ENCODE measurements around the gene NANP. TPM values are rescaled to one million over a fixed set of nuclear protein-coding genes. Genes with fewer than 3 reads are reported as not detected.

NANP gene
- total RNA-seq, 1 experiment from 2014 or later = 7.1 TPM

GRCh38 chr20:25672659-25673235 lies 48.9 kb upstream of the NANP start:
- TF ChIP-seq, protein P1, sequence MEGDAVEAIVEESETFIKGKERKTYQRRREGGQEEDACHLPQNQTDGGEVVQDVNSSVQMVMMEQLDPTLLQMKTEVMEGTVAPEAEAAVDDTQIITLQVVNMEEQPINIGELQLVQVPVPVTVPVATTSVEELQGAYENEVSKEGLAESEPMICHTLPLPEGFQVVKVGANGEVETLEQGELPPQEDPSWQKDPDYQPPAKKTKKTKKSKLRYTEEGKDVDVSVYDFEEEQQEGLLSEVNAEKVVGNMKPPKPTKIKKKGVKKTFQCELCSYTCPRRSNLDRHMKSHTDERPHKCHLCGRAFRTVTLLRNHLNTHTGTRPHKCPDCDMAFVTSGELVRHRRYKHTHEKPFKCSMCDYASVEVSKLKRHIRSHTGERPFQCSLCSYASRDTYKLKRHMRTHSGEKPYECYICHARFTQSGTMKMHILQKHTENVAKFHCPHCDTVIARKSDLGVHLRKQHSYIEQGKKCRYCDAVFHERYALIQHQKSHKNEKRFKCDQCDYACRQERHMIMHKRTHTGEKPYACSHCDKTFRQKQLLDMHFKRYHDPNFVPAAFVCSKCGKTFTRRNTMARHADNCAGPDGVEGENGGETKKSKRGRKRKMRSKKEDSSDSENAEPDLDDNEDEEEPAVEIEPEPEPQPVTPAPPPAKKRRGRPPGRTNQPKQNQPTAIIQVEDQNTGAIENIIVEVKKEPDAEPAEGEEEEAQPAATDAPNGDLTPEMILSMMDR (conservative IDR thresholded peaks at IDR 0.05) = no peak
- Mint-ChIP-seq H3K9me3 (no peaks in the 10 kb centered on the region; a peak in 1 of 5 replicates), H3K27ac (no peak overlapping the region), H3K4me3 (no peak overlapping the region), H3K27me3 (ENCODE audit: low read depth) (no peaks in the 10 kb centered on the region), H3K4me1 (peaks cover 13 to 15% of the 10 kb centered on the region in 2 experiments), H3K36me3 (ENCODE audit: insufficient read depth in 1 of 3, low read depth in 3 of 3) (peaks cover 38 to 49% (median 46%) of the 10 kb centered on the region in 3 experiments)
- Histone ChIP-seq H2AFZ (ENCODE audit: low read length) (no peak overlapping the region), H3K79me2 (ENCODE audit: insufficient read depth, low read length) (no peaks in the 10 kb centered on the region), H2BK120ac (ENCODE audit: low read depth, low read length, poor library complexity, severe bottlenecking) (no peak overlapping the region), H2BK20ac (ENCODE audit: low read depth, low read length, poor library complexity, severe bottlenecking) (no peak overlapping the region), H3K14ac (ENCODE audit: insufficient read depth, low read length) (no peak overlapping the region), H3K23ac (ENCODE audit: insufficient read length, low read depth, low read length) (no peak overlapping the region), H4K5ac (ENCODE audit: insufficient read length, low read depth, low read length) (no peak overlapping the region), H3K18ac (ENCODE audit: insufficient read length, low read depth, low read length) (no peak overlapping the region), H3K9me3 (ENCODE audit: control insufficient read depth, low read depth, low read length) (no peaks in the 10 kb centered on the region), H4K8ac (replicated peaks; ENCODE audit: insufficient read length, low read depth, low read length) (no peak overlapping the region), H3K27me3 (ENCODE audit: insufficient read depth, low read length) (no peaks in the 10 kb centered on the region), H4K91ac (ENCODE audit: insufficient read length, low read depth, low read length) (no peak overlapping the region), H3T11ph (ENCODE audit: low read length) (no peak overlapping the region), H3K9ac (ENCODE audit: extremely low read depth, insufficient read length, low read length) (no peak overlapping the region), H2BK12ac (ENCODE audit: insufficient read length, low read depth, low read length) (no peak overlapping the region), H3K4ac (ENCODE audit: low read depth, low read length) (no peak overlapping the region), H3K23me2 (ENCODE audit: insufficient read length, low read depth, low read length, poor library complexity, severe bottlenecking) (no peaks in the 10 kb centered on the region), H3K4me1 (ENCODE audit: insufficient read depth, low read length) (no peaks in the 10 kb centered on the region), H3K79me1 (ENCODE audit: insufficient read depth, low read depth, low read length, poor library complexity, severe bottlenecking) (no peaks in the 10 kb centered on the region), H4K20me1 (ENCODE audit: control insufficient read depth, insufficient read depth, insufficient read length) (no peaks in the 10 kb centered on the region), H3K4me2 (ENCODE audit: insufficient read depth, insufficient read length, low read length) (no peak overlapping the region), H2BK15ac (ENCODE audit: low read depth, low read length) (no peak overlapping the region), H3K27ac (ENCODE audit: insufficient read length, low read depth, low read length) (no peak overlapping the region), H2AK5ac (ENCODE audit: insufficient read length, low read length) (no peak overlapping the region), H2BK5ac (ENCODE audit: insufficient read length, low read length) (no peak overlapping the region), H3K56ac (ENCODE audit: insufficient read length, low read depth, low read length) (no peak overlapping the region)
- WGBS (ENCODE audit: extremely low coverage, insufficient read length, low lambda C conversion rate) = no CpG with 5 or more reads among the region's 4 CpGs
- no peak for DNase-seq
